Heart right ventricle (tissue), 16 donors: ENCODE measurements around the gene LAG3. TPM values are rescaled to one million over a fixed set of nuclear protein-coding genes. Genes with fewer than 3 reads are reported as not detected.

Source experiments
- ATAC-seq, 8 donors: fragments of 200-7000 bp; cut with Tn5 transposase; one replicate each; pipeline ENCODE4 v1.9.1; 2020; ENCODE audit warnings: mild to moderate bottlenecking in 8 of 8, moderate library complexity in 8 of 8, moderate number of reproducible peaks in 1 of 8
- DNase-seq, 2 donors: peaks; one replicate each; pipeline ENCODE4 v3.0.0-alpha.2; 2020
- H3K27ac ChIP-seq, 10 donors: fragments of 200-600 bp; sonication (generic) in 2 of 10; one replicate each; pipeline versions ENCODE4 v1.5.0 to v1.8.0; 2020 to 2022; ENCODE audit warnings: mild to moderate bottlenecking in 3 of 10
- H3K27me3 ChIP-seq, 7 donors: fragments of 200-600 bp; one replicate each; pipeline ENCODE4 v1.8.0; 2021 to 2022; ENCODE audit warnings: mild to moderate bottlenecking in 2 of 7
- H3K36me3 ChIP-seq, 9 donors: fragments of 200-600 bp; sonication (generic) in 1 of 9; one replicate each; pipeline versions ENCODE4 v1.5.0 to v1.8.0; 2020 to 2022; ENCODE audit warnings: mild to moderate bottlenecking in 2 of 9
- H3K4me1 ChIP-seq, 9 donors: fragments of 200-600 bp; sonication (generic) in 1 of 9; one replicate each; pipeline versions ENCODE4 v1.5.0 to v1.8.0; 2020 to 2022; ENCODE audit warnings: mild to moderate bottlenecking in 4 of 9
- H3K4me3 ChIP-seq, 10 donors: fragments of 200-600 bp; sonication (generic) in 2 of 10; one replicate each; pipeline versions ENCODE4 v1.5.0 to v1.8.0; 2020 to 2022; ENCODE audit warnings: mild to moderate bottlenecking in 7 of 10, moderate library complexity in 2 of 10
- H3K9me3 ChIP-seq, 11 donors: fragments of 200-600 bp in 10 of 11; sonication (generic) in 2 of 11; one replicate each; pipeline versions ENCODE4 v1.5.0 to v1.8.0; 2013 to 2022; ENCODE audit warnings: mild to moderate bottlenecking in 2 of 11, control low read depth in 1 of 11, moderate library complexity in 1 of 11
- CTCF ChIP-seq, 9 donors: fragments of 200-600 bp; sonication (generic) in 2 of 9; IDR thresholded peaks; one replicate each; pipeline versions ENCODE4 v1.5.0 to v1.8.0; 2021 to 2022; ENCODE audit warnings: antibody characterized with exemption in 9 of 9, mild to moderate bottlenecking in 5 of 9, moderate library complexity in 1 of 9
- WGBS, 2 donors: extraction: QIAGEN DNeasy Blood & Tissue Kit; methylation state at CpG; one replicate each; pipeline ENCODE4 v1.1.7; 2013; ENCODE audit warnings: inconsistent platforms in 1 of 2; 5-methylcytosine and 5-hydroxymethylcytosine counted together
- intact Hi-C, 10 donors: fragments of 100-400 bp; cut with DNase I; formaldehyde crosslinking; loops; one replicate each; pipeline versions ENCODE4 v1.11.1 to v1.14.2; 2022
- polyA plus RNA-seq, 2 donors: library from polyadenylated mRNA; stranded (reverse); fragments of 200-250 nt; gene quantifications; one replicate each; pipeline ENCODE4 v1.2.3, GENCODE V29; 2013
- total RNA-seq, 10 donors: library from RNA; stranded (reverse); fragmentation: NEBNext Ultra II Directional in 3 of 10; extraction: Animal tissue kit (Norgen Biotek cat#: 25700) in 3 of 10; gene quantifications; one replicate each; pipeline versions ENCODE4 v1.2.1 to v1.2.4, GENCODE V29; 2021 to 2023
- donor health status: Arrhythmogenic right ventricular cardiomyopathy.
- donor health status: ischemic (EF 13 %, LVEDD 7.1; RV severe dilation, severe dysfunction).
- donor health status: healthy with polysubstance abuse.
- donor health status: DM: no; HTN: yes; CAD: no.
- donor health status: DM: no; HTN: no; CAD: no.
- donor health status: ischemic (EF 25% LVEDD 6.9; RV normal size, moderate dysfunction).
- donor health status: ischemic (EF 25% LVEDD 5.7; RV mildly dilated, moderate dysfunction).
- donor health status: healthy.
- donor health status: DM: yes; HTN: yes; CAD: no.
- donor health status: Ischemic cardiomyopathy.
- donor health status: ischemic (EF 35%, LVEDD 5.7; RV mildly dilated, moderate dysfunction).
- donor health status: nonischemic (EF 11% LVEDD 7.7; RV severe dilation, severe dysfunction).
- donor health status: DM: yes; HTN: yes; CAD: no.
- donor health status: PGD.
- donor health status: ischemic (EF 29% LVEDD 5.4; RV normal size, mild dysfunction).
- donor health status: nonischemic (EF 23%, LVEDD 6.1; RV moderate dilation, normal function).

The LAG3 gene
- total and polyA plus RNA-seq, 12 donors, result 0.13 to 2.1 (median 0.26) TPM; not detected in 2

DNA sequence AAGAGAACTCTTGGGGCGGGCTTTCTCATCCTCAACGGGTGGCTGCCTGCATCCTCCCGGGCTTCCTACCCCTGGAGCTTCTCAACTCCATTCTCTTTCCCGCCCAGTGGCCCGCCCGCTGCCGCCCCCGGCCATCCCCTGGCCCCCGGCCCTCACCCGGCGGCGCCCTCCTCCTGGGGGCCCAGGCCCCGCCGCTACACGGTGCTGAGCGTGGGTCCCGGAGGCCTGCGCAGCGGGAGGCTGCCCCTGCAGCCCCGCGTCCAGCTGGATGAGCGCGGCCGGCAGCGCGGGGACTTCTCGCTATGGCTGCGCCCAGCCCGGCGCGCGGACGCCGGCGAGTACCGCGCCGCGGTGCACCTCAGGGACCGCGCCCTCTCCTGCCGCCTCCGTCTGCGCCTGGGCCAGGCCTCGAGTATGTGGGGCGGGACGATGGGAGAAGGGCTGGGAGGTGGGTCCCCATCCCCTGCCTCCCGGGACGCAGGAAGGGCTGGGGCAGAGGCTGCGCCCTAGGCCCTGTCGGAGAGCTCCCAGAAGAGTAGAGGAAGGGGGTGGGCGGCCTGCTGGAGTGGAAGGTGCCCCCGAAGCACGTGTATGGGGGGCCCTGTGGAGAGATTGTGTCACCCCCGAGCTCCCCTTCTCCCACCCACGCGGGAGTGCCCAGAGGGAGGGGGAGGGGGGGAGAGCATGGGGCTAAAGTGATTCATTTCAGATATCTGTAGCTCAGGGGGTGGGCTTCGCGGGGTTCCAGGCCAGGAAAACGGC lies 1.5 kb downstream of the LAG3 start:
- ATAC-seq, result peak in 1 of 8 donors; percentile 4
- Histone ChIP-seq H3K36me3 (peaks cover 0 to 28% (median 0%) of the 10 kb centered on the region in 9 donors), H3K27ac (peak overlapping the region in 1 of 10 donors; percentile 69), H3K9me3 (no peaks in the 10 kb centered on the region), H3K4me3 (peak overlapping the region in 6 of 10 donors; percentile 13 to 45 (median 26)), H3K27me3 (peaks cover 0 to 53% (median 8%) of the 10 kb centered on the region in 7 donors), H3K4me1 (peaks cover under 1 to 56% (median 25%) of the 10 kb centered on the region in 9 donors)
- TF ChIP-seq CTCF (IDR thresholded peaks at IDR 0.05), result no peak
- intact Hi-C loops, result no loop called here
- WGBS, 2 donors, result 30 to 39% methylated on average over 56 to 60 of the region's 60 CpGs
- DNase-seq, result no peak

GRCh38 chr12:6774499-6775062 lies 2.3 kb downstream of the LAG3 start:
- intact Hi-C loops, result loop anchor here in 8 of 10 donors (5.0 kb wide), 5 partner anchors 37 to 157 kb away; partner anchors contain the start of genes GPR162 (in 1 of the 8) and P3H3 (in 1 of the 8)
- no peak for DNase-seq
- H3K4me3 ChIP-seq, result peak overlapping the region in 1 of 10 donors; percentile 45
- peak overlapping the region in 1 of 10 donors; percentile 69 for H3K27ac ChIP-seq
- H3K36me3 ChIP-seq, result peaks cover 0 to 28% (median 0%) of the 10 kb centered on the region in 9 donors
- no peak for ATAC-seq
- H3K4me1 ChIP-seq, result peaks cover 0 to 52% (median 25%) of the 10 kb centered on the region in 9 donors
- peaks cover 0 to 53% (median 8%) of the 10 kb centered on the region in 7 donors for H3K27me3 ChIP-seq
- 85 to 87% methylated on average over 15 of the region's 15 CpGs for WGBS, 2 donors
- H3K9me3 ChIP-seq, result no peaks in the 10 kb centered on the region
- no peak for TF ChIP-seq CTCF (IDR thresholded peaks at IDR 0.05)

- TF ChIP-seq CTCF (IDR thresholded peaks at IDR 0.05), result no peak
- WGBS, 2 donors, result 85 to 95% methylated on average over 16 of the region's 16 CpGs
- Histone ChIP-seq H3K27ac (peak overlapping the region in 1 of 10 donors; percentile 69), H3K9me3 (no peaks in the 10 kb centered on the region), H3K27me3 (peaks cover 0 to 53% (median 8%) of the 10 kb centered on the region in 7 donors), H3K36me3 (peaks cover 0 to 22% (median 0%) of the 10 kb centered on the region in 9 donors), H3K4me1 (peaks cover 0 to 49% (median 25%) of the 10 kb centered on the region in 9 donors), H3K4me3 (peak overlapping the region in 1 of 10 donors; percentile 45)
- intact Hi-C loops, result loop anchor here in 8 of 10 donors (5.0 kb wide), 5 partner anchors 38 to 158 kb away; partner anchors contain the start of genes GPR162 (in 1 of the 8) and P3H3 (in 1 of the 8)
- ATAC-seq (no peak), DNase-seq (no peak)
Observed at GRCh38 chr12:6775185-6776174, 3.2 kb downstream of the LAG3 start.
